Activated B cell treated with CpG ODN at 0.5 μM for 24 hours (primary cell): ENCODE measurements around the gene STK38L. TPM values are rescaled to one million over a fixed set of nuclear protein-coding genes. Genes with fewer than 3 reads are reported as not detected.

Experiments used
- ATAC-seq: fragments of 200-7000 bp; cut with Tn5 transposase; one replicate; pipeline ENCODE4 v1.10.0; 2021; ENCODE audit warnings: low read depth, mild to moderate bottlenecking, moderate library complexity
- CTCF ChIA-PET: fragments of 350-600 bp; sonication (Branson Sonifier 250); formaldehyde crosslinking; loops from one replicate; lab custom pipeline; 2021; ENCODE audit warnings: antibody characterized with exemption; lab: Charles Lee
- POLR2A ChIA-PET: fragments of 350-600 bp; sonication (Branson Sonifier 250); formaldehyde crosslinking; loops from one replicate; lab custom pipeline; 2021; ENCODE audit warnings: antibody characterized with exemption; lab: Charles Lee
- DNase-seq: peaks from one replicate; pipeline ENCODE4 v3.0.0; 2022
- H3K27ac Mint-ChIP-seq: one replicate; pipeline ENCODE4 v1.8.0; 2020; ENCODE audit warnings: mixed read lengths
- H3K27me3 Mint-ChIP-seq: one replicate; pipeline ENCODE4 v1.8.0; 2021; ENCODE audit warnings: mixed read lengths
- H3K36me3 Mint-ChIP-seq: one replicate; pipeline ENCODE4 v1.8.0; 2021; ENCODE audit warnings: low read depth, mixed read lengths
- H3K4me1 Mint-ChIP-seq: one replicate; pipeline ENCODE4 v1.8.0; 2021; ENCODE audit warnings: mixed read lengths
- H3K4me3 Mint-ChIP-seq: one replicate; pipeline ENCODE4 v1.8.0; 2020; ENCODE audit warnings: mild to moderate bottlenecking, mixed read lengths
- H3K9me3 Mint-ChIP-seq: one replicate; pipeline ENCODE4 v1.8.0; 2020; ENCODE audit warnings: mixed read lengths
- CTCF ChIP-seq: fragments of 200-600 bp; IDR thresholded peaks from one replicate; pipeline ENCODE4 v1.8.0; 2022; ENCODE audit warnings: antibody characterized with exemption, mild to moderate bottlenecking
- intact Hi-C: fragments of 100-400 bp; cut with micrococcal nuclease; formaldehyde crosslinking; loops from one replicate; pipeline ENCODE4 v1.15.1; 2024
- total RNA-seq: library from RNA; stranded (reverse); gene quantifications from 2 replicates; pipeline ENCODE4 v1.2.3, GENCODE V29; 2022

STK38L gene
- total RNA-seq, 1 donor from 2014 or later: 26.3 TPM

DNA sequence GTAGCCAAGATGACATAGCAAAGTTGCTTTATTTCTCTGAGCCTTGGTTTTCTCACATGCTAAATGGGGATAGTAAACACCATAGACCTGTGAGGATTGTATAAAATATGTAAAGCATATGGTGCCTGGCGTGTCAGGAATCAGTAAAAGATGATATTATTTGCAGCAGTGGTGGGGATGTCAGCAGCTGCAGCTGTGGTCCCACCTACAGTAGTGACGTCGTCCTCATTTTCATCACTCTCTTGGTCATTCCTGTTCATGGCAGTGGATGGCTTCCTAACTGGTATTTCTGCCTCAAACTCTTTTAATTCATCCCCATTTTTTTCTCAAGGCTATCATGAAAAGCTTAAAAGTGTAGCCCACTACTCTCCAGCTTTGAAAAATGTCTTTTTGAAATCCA, 100.7 kb downstream of the STK38L start:
- no peak for TF ChIP-seq CTCF
- Mint-ChIP-seq H3K36me3 (no peaks in the 10 kb centered on the region), H3K4me1 (no peaks in the 10 kb centered on the region), H3K27me3 (no peaks in the 10 kb centered on the region), H3K27ac (no peak overlapping the region), H3K9me3 (no peaks in the 10 kb centered on the region), H3K4me3 (no peak overlapping the region)
- intact Hi-C loops: no loop called here
- no peak for ATAC-seq
- ChIA-PET POLR2A (no interaction called here), CTCF (no interaction called here)
- no peak for DNase-seq

DNA sequence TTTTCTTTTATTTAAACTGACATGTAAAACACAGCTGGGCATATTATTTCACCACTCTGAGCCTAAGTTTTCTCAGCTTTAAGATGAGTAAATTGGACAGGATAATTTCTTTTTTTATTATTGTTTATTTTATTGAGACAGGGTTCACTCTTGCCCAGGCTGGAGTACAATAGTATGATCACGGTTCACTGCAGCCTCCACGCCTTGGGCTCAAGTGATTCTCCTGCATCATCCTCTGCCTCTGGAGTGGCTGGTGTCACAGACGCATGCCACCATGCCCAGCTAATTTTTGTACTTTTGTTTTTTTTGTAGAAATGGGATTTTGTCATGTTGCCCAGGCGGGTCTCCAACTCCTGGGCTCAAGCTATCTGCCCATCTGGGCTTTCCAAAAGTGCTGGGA, 101.3 kb downstream of the STK38L start:
- no peaks in the 10 kb centered on the region for H3K27me3 Mint-ChIP-seq
- H3K36me3 Mint-ChIP-seq: no peaks in the 10 kb centered on the region
- H3K27ac Mint-ChIP-seq: no peak overlapping the region
- DNase-seq (no peak), ATAC-seq (no peak)
- CTCF ChIA-PET: no interaction called here
- intact Hi-C loops: no loop called here
- no peaks in the 10 kb centered on the region for H3K9me3 Mint-ChIP-seq
- H3K4me1 Mint-ChIP-seq: no peaks in the 10 kb centered on the region
- POLR2A ChIA-PET: no interaction called here
- no peak overlapping the region for H3K4me3 Mint-ChIP-seq
- no peak for TF ChIP-seq CTCF

- ChIA-PET CTCF (no interaction called here), POLR2A (no interaction called here)
- Mint-ChIP-seq H3K27ac (no peak overlapping the region), H3K4me3 (no peak overlapping the region), H3K9me3 (no peaks in the 10 kb centered on the region), H3K36me3 (no peaks in the 10 kb centered on the region), H3K27me3 (no peaks in the 10 kb centered on the region), H3K4me1 (no peaks in the 10 kb centered on the region)
- no peak for DNase-seq
- no peak for ATAC-seq
- intact Hi-C loops: no loop called here
- no peak for TF ChIP-seq CTCF
These were observed 103.7 kb downstream of the STK38L start for GRCh38 chr12:27347779-27348178.

DNA sequence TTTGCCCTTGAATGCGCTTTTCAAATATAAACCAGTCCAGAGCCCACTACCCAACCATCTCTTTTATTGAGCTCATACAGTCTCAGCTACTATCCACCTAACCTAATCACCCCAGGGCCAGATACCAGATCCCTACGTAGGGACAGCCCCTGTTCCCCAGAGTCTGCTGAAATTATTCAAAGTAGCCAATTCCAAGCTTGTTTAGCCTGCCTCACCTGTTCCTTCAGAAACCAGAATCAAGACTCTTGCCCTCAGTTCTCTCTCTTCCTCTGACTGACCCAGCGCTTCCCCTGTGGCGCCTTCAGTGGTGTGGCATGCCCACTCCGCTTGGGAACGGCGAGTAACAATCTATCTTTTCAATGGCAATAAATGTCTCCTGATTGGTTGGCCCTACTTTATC, 107.4 kb downstream of the STK38L start:
- POLR2A ChIA-PET: no interaction called here
- no peaks in the 10 kb centered on the region for H3K4me1 Mint-ChIP-seq
- no peaks in the 10 kb centered on the region for H3K9me3 Mint-ChIP-seq
- CTCF ChIA-PET: no interaction called here
- no peak overlapping the region for H3K4me3 Mint-ChIP-seq
- DNase-seq (no peak), ATAC-seq (no peak)
- no peak overlapping the region for H3K27ac Mint-ChIP-seq
- no peaks in the 10 kb centered on the region for H3K36me3 Mint-ChIP-seq
- TF ChIP-seq CTCF: no peak
- intact Hi-C loops: no loop called here
- H3K27me3 Mint-ChIP-seq: no peaks in the 10 kb centered on the region

DNA sequence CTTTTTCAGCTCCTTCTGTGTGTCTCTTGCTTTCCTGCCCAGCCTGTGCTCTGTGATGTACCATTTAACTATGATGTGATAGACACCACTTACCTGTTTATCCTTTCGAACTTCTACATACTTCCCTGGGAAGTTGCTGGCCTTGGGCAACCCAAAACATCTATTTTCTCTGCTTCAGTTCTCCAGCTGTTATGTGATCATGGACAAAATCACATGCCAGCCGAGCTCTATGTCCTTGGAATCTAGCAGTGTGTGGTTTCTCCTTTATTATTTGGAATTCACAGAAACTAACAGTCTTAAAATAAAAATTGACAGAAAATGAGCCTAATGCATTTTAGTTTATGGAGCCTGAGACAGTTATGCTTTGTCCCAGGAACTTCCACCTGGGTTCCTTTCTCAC, 111.4 kb downstream of the STK38L start:
- Mint-ChIP-seq H3K27ac (no peak overlapping the region), H3K36me3 (no peaks in the 10 kb centered on the region), H3K4me3 (no peak overlapping the region), H3K9me3 (no peaks in the 10 kb centered on the region), H3K27me3 (no peaks in the 10 kb centered on the region), H3K4me1 (no peaks in the 10 kb centered on the region)
- ATAC-seq (no peak), DNase-seq (no peak)
- ChIA-PET CTCF (no interaction called here), POLR2A (no interaction called here)
- TF ChIP-seq CTCF: no peak
- intact Hi-C loops: no loop called here
